A549 (cell line): ENCODE measurements around the gene KCNAB2. TPM values are rescaled to one million over a fixed set of nuclear protein-coding genes. Genes with fewer than 3 reads are reported as not detected.

Experiments
- ATAC-seq, 2 experiments: fragments of 200-7000 bp in 1 of 2; fragments of >200 bp in 1 of 2; cut with Nextera tagmentation in 1 of 2; cut with Tn5 transposase in 1 of 2; 3 replicates each; pipeline versions ENCODE4 v1.8.0 to v1.9.1; 2018 to 2020; ENCODE audit warnings: mild to moderate bottlenecking in 1 of 2, moderate library complexity in 1 of 2
- CTCF ChIA-PET: fragments of 300-600 bp; sonication (Branson Sonifier 250); formaldehyde crosslinking; extraction: SDS; loops from one replicate; lab custom pipeline; 2021; ENCODE audit warnings: antibody characterized with exemption, inconsistent platforms; lab: Yijun Ruan, JAX
- POLR2A ChIA-PET: fragments of 350-600 bp; formaldehyde crosslinking; extraction: SDS; loops from one replicate; lab custom pipeline; 2021; ENCODE audit warnings: antibody characterized with exemption, inconsistent platforms; lab: Yijun Ruan, JAX
- DNase-seq, 2 experiments: peaks; one replicate each; pipeline versions ENCODE4 v3.0.0 to v3.0.0-alpha.2; 2011 to 2016; ENCODE audit warnings: low read depth in 1 of 2, low spot score in 1 of 2
- FAIRE-seq: peaks from 2 replicates; lab custom pipeline; 2011; peaks lifted over from hg19 to GRCh38; lab: Jason Lieb, UNC
- H3K27ac ChIP-seq, 2 experiments: fragments of >200 bp; sonication (Bioruptor Twin); formaldehyde crosslinking; 3 replicates each; pipeline ENCODE4 v1.5.1; 2016 to 2017
- H3K4me1 ChIP-seq: fragments of >200 bp; sonication (Bioruptor Twin); formaldehyde crosslinking; 3 replicates; pipeline ENCODE4 v1.6.1; 2016
- H3K4me2 ChIP-seq: fragments of >200 bp; sonication (Bioruptor Twin); formaldehyde crosslinking; 3 replicates; pipeline ENCODE4 v1.6.1; 2016
- H3K4me3 ChIP-seq: fragments of >200 bp; sonication (Bioruptor Twin); formaldehyde crosslinking; 3 replicates; pipeline ENCODE4 v1.5.1; 2016
- H3K9me3 ChIP-seq: fragments of >200 bp; sonication (Bioruptor Twin); formaldehyde crosslinking; 3 replicates; pipeline ENCODE4 v1.6.1; 2016
- FOSL2 ChIP-seq, 2 experiments: fragments of 450-650 bp in 1 of 2; fragments of >200 bp in 1 of 2; sonication (Bioruptor Twin) in 1 of 2; formaldehyde crosslinking; IDR thresholded peaks; 2 replicates each; pipeline versions ENCODE4 v1.5.0 to v1.6.1; 2016 to 2020; ENCODE audit warnings: mild to moderate bottlenecking in 1 of 2, moderate library complexity in 1 of 2
- HEYL ChIP-seq: fragments of 250-450 bp; sonication (Bioruptor Pico); IDR thresholded peaks from 2 replicates; pipeline ENCODE4 v1.8.0; 2021; ENCODE audit warnings: mild to moderate bottlenecking, moderate library complexity
- HMGXB4 ChIP-seq: fragments of 250-450 bp; sonication (Bioruptor Pico); IDR thresholded peaks from 2 replicates; pipeline ENCODE4 v1.5.0; 2021; ENCODE audit warnings: mild to moderate bottlenecking, moderate library complexity, borderline replicate concordance
- HOXA7 ChIP-seq: fragments of 250-450 bp; sonication (Bioruptor Pico); IDR thresholded peaks from 2 replicates; pipeline ENCODE4 v1.5.0; 2020; ENCODE audit warnings: mild to moderate bottlenecking, moderate library complexity
- JUNB ChIP-seq: fragments of >200 bp; sonication (Bioruptor Twin); formaldehyde crosslinking; IDR thresholded peaks from 2 replicates; pipeline ENCODE4 v1.6.1; 2016
- KDM1A ChIP-seq: fragments of 200-600 bp; sonication (generic); IDR thresholded peaks from 2 replicates; pipeline ENCODE4 v1.6.1; 2016; ENCODE audit warnings: low read depth, mild to moderate bottlenecking
- MYC ChIP-seq: IDR thresholded peaks from 2 replicates; pipeline ENCODE4 v1.6.1; 2012; ENCODE audit warnings: mild to moderate bottlenecking, inconsistent platforms, low read length, improper control_type of control experiment, borderline replicate concordance
- NFE2L2 ChIP-seq: fragments of 150-350 bp; conservative IDR thresholded peaks from 2 replicates; pipeline ENCODE4 v1.6.1; 2014; ENCODE audit warnings: low read length
- NR3C1 ChIP-seq: fragments of >200 bp; sonication (Bioruptor Twin); formaldehyde crosslinking; IDR thresholded peaks from 3 replicates; pipeline ENCODE4 v1.6.1; 2017
- PHF8 ChIP-seq: fragments of 200-600 bp; sonication (generic); IDR thresholded peaks from 2 replicates; pipeline ENCODE4 v1.6.1; 2016; ENCODE audit warnings: low read depth, mild to moderate bottlenecking, antibody characterized with exemption, moderate library complexity, borderline replicate concordance
- RCOR1 ChIP-seq: fragments of 150-350 bp; IDR thresholded peaks from 2 replicates; pipeline ENCODE4 v1.6.1; 2014; ENCODE audit warnings: antibody characterized with exemption, low read length, low read depth
- TFCP2L1 ChIP-seq: fragments of 250-450 bp; sonication (Bioruptor Pico); IDR thresholded peaks from 2 replicates; pipeline ENCODE4 v1.5.0; 2021; ENCODE audit warnings: mild to moderate bottlenecking
- ZC3H11A ChIP-seq: fragments of 450-650 bp; IDR thresholded peaks from 2 replicates; pipeline ENCODE4 v1.6.1; 2014; ENCODE audit warnings: antibody characterized with exemption, mild to moderate bottlenecking
- WGBS: methylation state at CpG from one replicate; pipeline ENCODE4 v1.1.6; 2017; ENCODE audit errors: missing lambda C conversion rate; 5-methylcytosine and 5-hydroxymethylcytosine counted together
- polyA plus RNA-seq, 4 experiments: library from polyadenylated mRNA; depleted of rRNA in 3 of 4; stranded (reverse); fragments of >200 nt; fragmentation: RNase III in 1 of 4; extraction: RNeasy Plus Mini Kit Qiagen cat#74134 plus additional on column Dnase treatment in 1 of 4; gene quantifications; 2 replicates in 3 of 4; 3 replicates in 1 of 4; pipeline ENCODE4 v1.2.3, GENCODE V29; 2011 to 2017
- TF ChIP-seq, protein P1 (sequence below): fragments of >200 bp; sonication (Bioruptor Twin); formaldehyde crosslinking; IDR thresholded peaks from 3 replicates; pipeline ENCODE4 v1.6.1; 2016
- TF ChIP-seq, protein P2 (sequence below): fragments of 150-350 bp; IDR thresholded peaks from 2 replicates; pipeline ENCODE4 v1.6.1; 2014; ENCODE audit warnings: low read depth, mild to moderate bottlenecking, low read length

Gene KCNAB2
- polyA plus RNA-seq, 2 of the 4 experiments (the other 2 are of a cell fraction), result 7.3 to 9.9 TPM

DNA sequence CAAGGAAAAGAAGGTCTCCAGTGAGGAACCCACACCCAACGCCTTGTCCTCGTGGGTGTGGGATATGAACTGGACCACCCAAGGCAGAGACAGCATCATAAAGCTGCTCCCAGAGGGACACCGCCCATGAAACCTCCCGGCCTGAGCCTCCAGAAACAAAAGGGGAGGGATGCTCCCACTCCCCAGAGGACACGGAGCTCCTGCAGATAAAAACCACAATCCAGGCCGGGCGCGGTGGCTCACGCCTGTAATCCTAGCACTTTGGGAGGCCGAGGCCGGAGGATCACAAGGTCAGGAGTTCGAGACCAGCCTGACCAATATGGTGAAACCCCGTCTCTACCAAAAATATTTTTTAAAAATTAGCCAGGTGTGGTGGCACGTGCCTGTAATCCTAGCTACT, 68.1 kb downstream of the KCNAB2 start:
- FAIRE-seq (no peak), ATAC-seq (no peak), DNase-seq (no peak)
- Histone ChIP-seq H3K4me3 (no peak overlapping the region), H3K27ac (no peak overlapping the region), H3K4me2 (no peak overlapping the region), H3K4me1 (no peaks in the 10 kb centered on the region), H3K9me3 (peaks cover 6% of the 10 kb centered on the region; the same call in 1 of the 3 replicates)
- ChIA-PET CTCF (interaction anchor here (0.6 to 1.8 kb wide), 4 partner anchors 13 to 267 kb away, joined by 3 to 9 read pairs (median 3); no protein-coding TSS in a partner anchor), POLR2A (no interaction called here)
- TF ChIP-seq TFCP2L1 (CRISPR knock-in tag) (no peak), NR3C1 (no peak), FOSL2 (IDR thresholded peaks at IDR 0.05) (no peak), FOSL2 (CRISPR knock-in tag; IDR thresholded peaks at IDR 0.05) (no peak), HMGXB4 (CRISPR knock-in tag) (no peak), ZC3H11A (no peak), HOXA7 (CRISPR knock-in tag) (no peak)
- TF ChIP-seq, protein P1, sequence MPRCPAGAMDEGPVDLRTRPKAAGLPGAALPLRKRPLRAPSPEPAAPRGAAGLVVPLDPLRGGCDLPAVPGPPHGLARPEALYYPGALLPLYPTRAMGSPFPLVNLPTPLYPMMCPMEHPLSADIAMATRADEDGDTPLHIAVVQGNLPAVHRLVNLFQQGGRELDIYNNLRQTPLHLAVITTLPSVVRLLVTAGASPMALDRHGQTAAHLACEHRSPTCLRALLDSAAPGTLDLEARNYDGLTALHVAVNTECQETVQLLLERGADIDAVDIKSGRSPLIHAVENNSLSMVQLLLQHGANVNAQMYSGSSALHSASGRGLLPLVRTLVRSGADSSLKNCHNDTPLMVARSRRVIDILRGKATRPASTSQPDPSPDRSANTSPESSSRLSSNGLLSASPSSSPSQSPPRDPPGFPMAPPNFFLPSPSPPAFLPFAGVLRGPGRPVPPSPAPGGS, result no peak
- 66% methylated on average over 12 of the region's 14 CpGs for WGBS

GRCh38 chr1:6116137-6116536, 70.4 kb downstream of the KCNAB2 start:
- peak in 1 of 2 experiments; percentile 13 for DNase-seq
- no peak for FAIRE-seq
- ChIA-PET CTCF (interaction anchor here (0.7 to 1.1 kb wide), 2 partner anchors 10 kb away, joined by 3 read pairs; no protein-coding TSS in a partner anchor), POLR2A (no interaction called here)
- no peak; a peak in 1 of 6 replicates for ATAC-seq
- WGBS, result 22% methylated on average over 1 of the region's 1 CpG
- no peaks in the 10 kb centered on the region for H3K4me1 ChIP-seq
- H3K9me3 ChIP-seq, result peaks cover 6% of the 10 kb centered on the region; the same call in 1 of the 3 replicates
- no peak overlapping the region for H3K4me2 ChIP-seq
- no peak overlapping the region for H3K27ac ChIP-seq
- H3K4me3 ChIP-seq, result no peak overlapping the region
- TF ChIP-seq RCOR1 (no peak), MYC (no peak), JUNB (no peak), HEYL (CRISPR knock-in tag) (no peak), FOSL2 (IDR thresholded peaks at IDR 0.05) (no peak), FOSL2 (CRISPR knock-in tag; IDR thresholded peaks at IDR 0.05) (peak; percentile 24; the same call in 1 of the 2 replicates), NFE2L2 (no peak), KDM1A (no peak), PHF8 (no peak)
- TF ChIP-seq, protein P1, result no peak

GRCh38 chr1:6117064-6117463, 71.4 kb downstream of the KCNAB2 start:
- DNase-seq, result no peak
- Histone ChIP-seq H3K9me3 (peaks cover 6% of the 10 kb centered on the region; the same call in 1 of the 3 replicates), H3K4me3 (no peak overlapping the region), H3K4me1 (no peaks in the 10 kb centered on the region), H3K27ac (no peak overlapping the region), H3K4me2 (no peak overlapping the region)
- 79% methylated on average over 2 of the region's 2 CpGs for WGBS
- no peak for FAIRE-seq
- ChIA-PET CTCF (no interaction called here), POLR2A (no interaction called here)
- ATAC-seq, result no peak
- TF ChIP-seq, protein P2, sequence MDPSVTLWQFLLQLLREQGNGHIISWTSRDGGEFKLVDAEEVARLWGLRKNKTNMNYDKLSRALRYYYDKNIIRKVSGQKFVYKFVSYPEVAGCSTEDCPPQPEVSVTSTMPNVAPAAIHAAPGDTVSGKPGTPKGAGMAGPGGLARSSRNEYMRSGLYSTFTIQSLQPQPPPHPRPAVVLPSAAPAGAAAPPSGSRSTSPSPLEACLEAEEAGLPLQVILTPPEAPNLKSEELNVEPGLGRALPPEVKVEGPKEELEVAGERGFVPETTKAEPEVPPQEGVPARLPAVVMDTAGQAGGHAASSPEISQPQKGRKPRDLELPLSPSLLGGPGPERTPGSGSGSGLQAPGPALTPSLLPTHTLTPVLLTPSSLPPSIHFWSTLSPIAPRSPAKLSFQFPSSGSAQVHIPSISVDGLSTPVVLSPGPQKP, result no peak
